Prostate gland (tissue), 2 donors: ENCODE data around the gene NMRAL1. TPM values are rescaled to one million over a fixed set of nuclear protein-coding genes. Genes with fewer than 3 reads are reported as not detected.

Experiments
- DNase-seq: peaks from one replicate; pipeline ENCODE4 v3.0.0-alpha.2; 2019; ENCODE audit warnings: low spot score
- H3K27ac ChIP-seq, 2 donors: fragments of 200-600 bp; sonication (generic); 2 replicates each; pipeline ENCODE4 v1.5.1; 2017 to 2019
- H3K27me3 ChIP-seq: fragments of 200-600 bp; sonication (generic); replicated peaks from 2 replicates; pipeline ENCODE4 v1.5.1; 2019; ENCODE audit not compliant: insufficient read depth
- H3K36me3 ChIP-seq, 2 donors: fragments of 200-600 bp; sonication (generic); 1 replicate in 1 of 2; 2 replicates in 1 of 2; pipeline versions ENCODE4 v1.5.1 to v1.8.1; 2017 to 2019
- H3K4me1 ChIP-seq: fragments of 200-600 bp; sonication (generic); replicated peaks from 2 replicates; pipeline ENCODE4 v1.5.1; 2019
- H3K4me3 ChIP-seq, 2 donors: fragments of 200-600 bp; sonication (generic); 2 replicates each; pipeline ENCODE4 v1.5.1; 2017 to 2019
- H3K9me3 ChIP-seq: fragments of 200-600 bp; sonication (generic); 2 replicates; pipeline ENCODE4 v1.5.1; 2017
- CTCF ChIP-seq, 4 experiments: fragments of 200-600 bp in 2 of 4; fragments of 450-650 bp in 2 of 4; sonication (generic) in 2 of 4; IDR thresholded peaks; 1 replicate in 3 of 4; 2 replicates in 1 of 4; pipeline ENCODE4 v1.5.1; 2016 to 2019; ENCODE audit warnings: antibody characterized with exemption in 4 of 4, mild to moderate bottlenecking in 2 of 4, moderate library complexity in 2 of 4
- POLR2A ChIP-seq: fragments of 450-650 bp; IDR thresholded peaks from one replicate; pipeline ENCODE4 v1.6.1; 2016; ENCODE audit warnings: antibody characterized with exemption, mild to moderate bottlenecking
- POLR2AphosphoS5 ChIP-seq: sonication (generic); formaldehyde crosslinking; IDR thresholded peaks from one replicate; pipeline ENCODE4 v1.6.1; 2017; ENCODE audit warnings: antibody characterized with exemption
- WGBS: methylation state at CpG from one replicate; pipeline ENCODE4 v1.1.5; 2018; 5-methylcytosine and 5-hydroxymethylcytosine counted together
- intact Hi-C: fragments of 100-400 bp; cut with DNase I; formaldehyde crosslinking; loops from one replicate; pipeline ENCODE4 v1.14.2; 2022
- total RNA-seq, 2 donors: library from RNA; depleted of rRNA; stranded (reverse); fragments of >200 nt; gene quantifications; one replicate each; pipeline ENCODE4 v1.1.0, GENCODE V29; 2016

Gene NMRAL1
- total RNA-seq, 2 donors from 2014 or later, result 40.8 to 90.9 TPM

DNA sequence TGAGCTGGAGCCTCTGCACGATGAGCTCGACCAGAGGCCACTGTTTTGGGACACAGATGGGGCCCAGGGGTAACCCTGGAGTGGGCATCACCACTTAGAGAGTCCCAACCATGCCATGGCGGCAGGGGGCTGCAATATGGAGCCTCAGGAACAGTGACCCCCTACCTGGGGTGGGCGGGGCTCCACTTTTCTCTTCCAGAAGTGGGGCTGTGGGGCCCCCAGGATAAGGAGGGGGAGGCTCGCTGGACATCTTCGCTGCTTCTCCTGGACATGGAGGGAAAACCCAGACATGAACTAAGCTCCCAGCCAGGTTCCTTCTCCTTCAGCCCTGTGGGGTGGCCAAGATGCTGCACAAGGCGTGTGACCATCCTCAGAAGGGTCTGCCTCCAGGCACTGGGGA, 39.5 kb upstream of the NMRAL1 start:
- H3K27ac ChIP-seq, result no peak overlapping the region
- H3K4me1 ChIP-seq, result no peaks in the 10 kb centered on the region
- intact Hi-C loops, result no loop called here
- H3K36me3 ChIP-seq, result no peaks in the 10 kb centered on the region
- no peaks in the 10 kb centered on the region for H3K9me3 ChIP-seq
- H3K4me3 ChIP-seq, result no peak overlapping the region
- no peak for DNase-seq
- 95% methylated on average over 7 of the region's 7 CpGs for WGBS
- no peaks in the 10 kb centered on the region for H3K27me3 ChIP-seq
- TF ChIP-seq POLR2AphosphoS5 (no peak), POLR2A (no peak), CTCF (IDR thresholded peaks at IDR 0.05) (no peak)

GRCh38 chr16:4513086-4513860, 38.8 kb upstream of the NMRAL1 start:
- H3K4me3 ChIP-seq, result no peak overlapping the region
- no peak overlapping the region for H3K27ac ChIP-seq
- H3K9me3 ChIP-seq, result no peaks in the 10 kb centered on the region
- DNase-seq, result no peak
- H3K27me3 ChIP-seq, result no peaks in the 10 kb centered on the region
- H3K4me1 ChIP-seq, result no peaks in the 10 kb centered on the region
- TF ChIP-seq POLR2AphosphoS5 (no peak), CTCF (IDR thresholded peaks at IDR 0.05) (no peak)
- WGBS, result 85% methylated on average over 17 of the region's 19 CpGs
- H3K36me3 ChIP-seq, result no peaks in the 10 kb centered on the region
- intact Hi-C loops, result no loop called here

GRCh38 chr16:4512473-4512872, 38.0 kb upstream of the NMRAL1 start:
- H3K4me1 ChIP-seq, result no peaks in the 10 kb centered on the region
- intact Hi-C loops, result no loop called here
- H3K9me3 ChIP-seq, result no peaks in the 10 kb centered on the region
- DNase-seq, result no peak
- TF ChIP-seq POLR2A (no peak), POLR2AphosphoS5 (no peak), CTCF (IDR thresholded peaks at IDR 0.05) (no peak)
- 85% methylated on average over 10 of the region's 10 CpGs for WGBS
- no peak overlapping the region for H3K27ac ChIP-seq
- H3K4me3 ChIP-seq, result no peak overlapping the region
- H3K27me3 ChIP-seq, result no peaks in the 10 kb centered on the region
- H3K36me3 ChIP-seq, result no peaks in the 10 kb centered on the region

DNA sequence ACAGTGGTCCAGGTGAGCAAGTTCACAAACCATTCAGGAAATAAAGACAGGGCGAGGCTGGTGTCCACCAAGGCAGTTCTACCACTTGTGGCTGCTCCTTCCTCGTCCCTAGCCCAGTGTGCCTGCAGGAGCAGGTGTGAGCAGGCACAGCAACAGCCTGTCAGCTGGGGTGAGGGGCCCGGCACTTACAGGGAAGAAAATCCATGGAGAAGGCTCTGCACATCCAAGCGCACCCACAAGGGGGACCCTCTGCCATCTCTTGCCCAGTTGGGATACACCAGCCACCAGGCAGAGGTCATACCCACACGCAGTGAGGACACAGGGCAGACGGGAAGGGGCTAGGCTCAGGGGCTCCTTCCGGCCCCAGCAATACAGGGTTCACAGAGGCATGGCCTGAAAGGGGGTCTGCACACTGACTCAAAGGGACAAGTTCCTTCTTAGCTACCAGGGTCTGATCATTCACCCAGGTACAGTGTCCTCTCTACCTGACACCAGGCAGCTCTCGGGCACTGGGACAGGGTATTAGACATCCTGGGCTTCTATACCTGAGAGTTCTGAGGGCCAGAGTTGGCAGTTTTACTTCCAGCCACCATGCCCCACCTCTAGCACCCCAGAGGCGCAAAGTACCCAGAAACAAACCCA, 37.1 kb upstream of the NMRAL1 start:
- TF ChIP-seq POLR2AphosphoS5, result no peak
- peak in 2 of 4 experiments; percentile 54 to 73 for TF ChIP-seq CTCF (IDR thresholded peaks at IDR 0.05)
- Histone ChIP-seq H3K9me3 (no peaks in the 10 kb centered on the region), H3K36me3 (no peaks in the 10 kb centered on the region), H3K4me3 (no peak overlapping the region), H3K27ac (no peak overlapping the region), H3K27me3 (no peaks in the 10 kb centered on the region), H3K4me1 (no peaks in the 10 kb centered on the region)
- intact Hi-C loops, result no loop called here
- peak; percentile 48 for DNase-seq
- 56% methylated on average over 9 of the region's 9 CpGs for WGBS
